NT2/D1 (cell line): ENCODE measurements around the gene OTOS.

Experiments used
- SUZ12 ChIP-seq: IDR thresholded peaks from 2 replicates; pipeline ENCODE4 v1.6.1; 2011; ENCODE audit not compliant: insufficient read length, insufficient read depth; ENCODE audit errors: extremely low read depth
- YY1 ChIP-seq: IDR thresholded peaks from 2 replicates; pipeline ENCODE4 v1.6.1; 2011; ENCODE audit not compliant: insufficient read length, insufficient read depth
- ZNF274 ChIP-seq: IDR thresholded peaks from 2 replicates; pipeline ENCODE4 v1.6.1; 2011; ENCODE audit warnings: mild to moderate bottlenecking, low read depth, low read length

- TF ChIP-seq YY1 (no peak), SUZ12 (no peak), ZNF274 (no peak)
Observed at GRCh38 chr2:240186191-240186725, 45.8 kb upstream of the OTOS start.
